ENCODE measurements around the gene ZBTB11.
"Not testable (repeated sequence)": the region's sequence is repeated elsewhere in the genome, so short reads cannot be mapped to it uniquely, and the experiment has no call there.

Gene ZBTB11

DNA sequence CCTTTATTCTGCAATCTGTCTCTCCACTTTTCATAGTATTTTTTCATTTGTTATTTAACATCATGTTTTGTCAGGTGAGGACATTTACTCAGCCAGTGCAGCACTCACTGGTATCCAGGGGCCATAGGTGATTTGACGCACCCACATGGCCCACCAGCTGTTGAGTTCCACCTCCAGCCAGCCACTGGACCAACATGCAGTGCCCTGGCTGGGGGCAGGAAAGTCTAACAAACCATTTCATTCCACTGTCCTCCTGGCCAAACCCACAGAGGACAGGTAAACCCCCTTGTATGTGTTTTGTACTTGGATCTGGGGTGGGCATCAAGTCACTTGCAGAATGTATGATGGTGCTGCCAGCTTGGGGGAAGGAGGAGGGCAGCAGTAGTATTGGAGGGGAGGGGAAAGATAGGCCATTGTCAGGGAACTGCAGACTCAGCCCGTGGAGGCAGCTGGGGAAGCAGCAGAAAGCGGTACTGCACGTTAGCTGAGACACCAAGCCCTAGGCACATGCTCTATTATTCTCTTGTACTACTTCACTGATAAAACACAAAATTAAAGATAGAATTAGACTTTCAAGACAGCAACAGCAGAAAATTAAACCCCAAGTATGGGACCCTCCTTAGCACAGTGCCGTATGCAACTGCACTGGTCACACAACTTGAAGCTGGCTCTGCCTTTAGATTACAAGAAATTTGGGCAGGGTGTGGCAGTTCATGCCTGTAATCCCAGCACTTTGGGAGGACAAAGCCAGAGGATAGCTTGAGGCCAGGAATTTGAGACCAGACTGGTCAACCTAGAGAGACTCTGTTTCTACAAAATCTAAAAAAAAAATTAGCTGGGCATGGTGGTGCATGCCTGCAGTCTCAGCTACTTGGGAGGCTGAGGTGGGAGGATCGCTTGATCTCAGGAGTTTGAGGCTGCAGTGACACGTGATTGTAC lies 25.0 kb upstream of the ZBTB11 start:
- TF ChIP-seq EZH2 (IDR thresholded peaks at IDR 0.05; ENCODE audit: borderline replicate concordance, low read length), result no peak
- TF ChIP-seq, protein P1, sequence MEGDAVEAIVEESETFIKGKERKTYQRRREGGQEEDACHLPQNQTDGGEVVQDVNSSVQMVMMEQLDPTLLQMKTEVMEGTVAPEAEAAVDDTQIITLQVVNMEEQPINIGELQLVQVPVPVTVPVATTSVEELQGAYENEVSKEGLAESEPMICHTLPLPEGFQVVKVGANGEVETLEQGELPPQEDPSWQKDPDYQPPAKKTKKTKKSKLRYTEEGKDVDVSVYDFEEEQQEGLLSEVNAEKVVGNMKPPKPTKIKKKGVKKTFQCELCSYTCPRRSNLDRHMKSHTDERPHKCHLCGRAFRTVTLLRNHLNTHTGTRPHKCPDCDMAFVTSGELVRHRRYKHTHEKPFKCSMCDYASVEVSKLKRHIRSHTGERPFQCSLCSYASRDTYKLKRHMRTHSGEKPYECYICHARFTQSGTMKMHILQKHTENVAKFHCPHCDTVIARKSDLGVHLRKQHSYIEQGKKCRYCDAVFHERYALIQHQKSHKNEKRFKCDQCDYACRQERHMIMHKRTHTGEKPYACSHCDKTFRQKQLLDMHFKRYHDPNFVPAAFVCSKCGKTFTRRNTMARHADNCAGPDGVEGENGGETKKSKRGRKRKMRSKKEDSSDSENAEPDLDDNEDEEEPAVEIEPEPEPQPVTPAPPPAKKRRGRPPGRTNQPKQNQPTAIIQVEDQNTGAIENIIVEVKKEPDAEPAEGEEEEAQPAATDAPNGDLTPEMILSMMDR (IDR thresholded peaks at IDR 0.05; ENCODE audit: low read length), result no peak
- Histone ChIP-seq H3K4me3 (ENCODE audit: low read depth, low read length, poor library complexity, severe bottlenecking) (no peak overlapping the region), H3K9me2 (ENCODE audit: low read depth, low read length) (no peaks in the 10 kb centered on the region), H3K4me1 (ENCODE audit: insufficient read depth, low read length, severe bottlenecking) (peaks cover 15% of the 10 kb centered on the region), H3K27me3 (ENCODE audit: insufficient read depth, low read length) (no peaks in the 10 kb centered on the region), H3K4me2 (ENCODE audit: low read length) (peak overlapping the region; percentile 41; the same call in 1 of the 2 replicates), H3K9me3 (ENCODE audit: low read length) (no peaks in the 10 kb centered on the region), H3K36me3 (ENCODE audit: insufficient read depth, low read length) (no peaks in the 10 kb centered on the region), H2AFZ (ENCODE audit: low read length) (no peak overlapping the region), H3K79me2 (ENCODE audit: insufficient read depth, low read length) (no peaks in the 10 kb centered on the region), H3K27ac (ENCODE audit: low read depth, low read length, poor library complexity, severe bottlenecking) (peak overlapping the region; percentile 27), H3K9ac (ENCODE audit: low read length) (peak overlapping the region; percentile 24; the same call in 1 of the 2 replicates), H3F3A (ENCODE audit: insufficient read depth, low read length) (no peaks in the 10 kb centered on the region), H4K20me1 (ENCODE audit: insufficient read depth, low read length) (no peaks in the 10 kb centered on the region)

DNA sequence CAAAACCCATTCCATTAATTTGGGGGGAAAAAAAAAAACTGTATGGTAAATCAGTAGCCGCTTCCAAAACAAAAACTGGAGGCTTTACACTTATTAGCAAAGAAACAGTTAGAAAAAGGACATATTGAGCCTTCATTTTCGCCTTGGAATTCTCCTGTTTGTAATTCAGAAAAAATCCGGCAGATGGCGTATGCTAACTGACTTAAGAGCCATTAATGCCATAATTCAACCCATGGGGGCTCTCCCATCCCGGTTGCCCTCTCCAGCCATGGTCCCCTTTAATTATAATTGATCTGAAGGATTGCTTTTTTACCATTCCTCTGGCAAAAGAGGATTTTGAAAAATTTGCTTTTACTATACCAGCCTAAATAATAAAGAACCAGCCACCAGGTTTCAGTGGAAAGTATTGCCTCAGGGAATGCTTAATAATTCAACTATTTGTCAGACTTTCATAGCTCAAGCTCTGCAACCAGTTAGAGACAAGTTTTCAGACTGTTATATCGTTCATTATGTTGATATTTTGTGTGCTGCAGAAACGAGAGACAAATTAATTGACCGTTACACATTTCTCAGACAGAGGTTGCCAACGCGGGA lies 18.9 kb upstream of the ZBTB11 start:
- Histone ChIP-seq H2AFZ (ENCODE audit: low read length) (no peak overlapping the region), H3K4me3 (ENCODE audit: low read depth, low read length, poor library complexity, severe bottlenecking) (no peak overlapping the region), H3K27me3 (ENCODE audit: insufficient read depth, low read length) (no peaks in the 10 kb centered on the region), H3F3A (ENCODE audit: insufficient read depth, low read length) (no peaks in the 10 kb centered on the region), H3K79me2 (ENCODE audit: insufficient read depth, low read length) (no peaks in the 10 kb centered on the region), H4K20me1 (ENCODE audit: insufficient read depth, low read length) (no peaks in the 10 kb centered on the region), H3K9ac (ENCODE audit: low read length) (no peak overlapping the region), H3K36me3 (ENCODE audit: insufficient read depth, low read length) (no peaks in the 10 kb centered on the region), H3K4me1 (ENCODE audit: insufficient read depth, low read length, severe bottlenecking) (peaks cover 5% of the 10 kb centered on the region), H3K27ac (ENCODE audit: low read depth, low read length, poor library complexity, severe bottlenecking) (no peak overlapping the region), H3K9me3 (ENCODE audit: low read length) (no peaks in the 10 kb centered on the region), H3K4me2 (ENCODE audit: low read length) (no peak overlapping the region), H3K9me2 (ENCODE audit: low read depth, low read length) (no peaks in the 10 kb centered on the region)
- TF ChIP-seq, protein P1 (IDR thresholded peaks at IDR 0.05; ENCODE audit: low read length), result peak; percentile 66
- TF ChIP-seq EZH2 (IDR thresholded peaks at IDR 0.05; ENCODE audit: borderline replicate concordance, low read length), result no peak

DNA sequence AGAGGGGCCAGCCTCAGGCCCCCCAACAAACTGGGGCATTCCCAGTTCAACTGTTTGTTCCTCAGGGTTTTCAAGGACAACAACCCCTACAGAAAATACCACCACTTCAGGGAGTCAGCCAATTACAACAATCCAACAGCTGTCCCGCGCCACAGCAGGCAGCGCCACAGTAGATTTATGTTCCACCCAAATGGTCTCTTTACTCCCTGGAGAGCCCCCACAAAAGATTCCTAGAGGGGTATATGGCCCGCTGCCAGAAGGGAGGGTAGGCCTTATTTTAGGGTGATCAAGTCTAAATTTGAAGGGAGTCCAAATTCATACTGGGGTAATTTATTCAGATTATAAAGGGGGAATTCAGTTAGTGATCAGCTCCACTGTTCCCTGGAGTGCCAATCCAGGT lies 17.9 kb upstream of the ZBTB11 start:
- not testable (repeated sequence) for H2AFZ ChIP-seq (ENCODE audit: low read length); H3K9me2 ChIP-seq (ENCODE audit: low read depth, low read length); H3K4me2 ChIP-seq (ENCODE audit: low read length); H3K27ac ChIP-seq (ENCODE audit: low read depth, low read length, poor library complexity, severe bottlenecking); H3K9ac ChIP-seq (ENCODE audit: low read length); H3K79me2 ChIP-seq (ENCODE audit: insufficient read depth, low read length); H4K20me1 ChIP-seq (ENCODE audit: insufficient read depth, low read length); H3K4me3 ChIP-seq (ENCODE audit: low read depth, low read length, poor library complexity, severe bottlenecking); H3K27me3 ChIP-seq (ENCODE audit: insufficient read depth, low read length); H3K9me3 ChIP-seq (ENCODE audit: low read length); H3F3A ChIP-seq (ENCODE audit: insufficient read depth, low read length); H3K36me3 ChIP-seq (ENCODE audit: insufficient read depth, low read length); H3K4me1 ChIP-seq (ENCODE audit: insufficient read depth, low read length, severe bottlenecking)

Measured in OCI-LY1 (cell line).